ENCODE measurements around the gene UNC5B.

GRCh38 chr10:71283410-71283809 lies 71.0 kb downstream of the UNC5B start:
- TF ChIP-seq CTCF (IDR thresholded peaks at IDR 0.05; ENCODE audit: poor library complexity) (no peak), EZH2 (IDR thresholded peaks at IDR 0.05; ENCODE audit: borderline replicate concordance) (no peak)
